ENCODE data around the gene JPT2. TPM values are rescaled to one million over a fixed set of nuclear protein-coding genes. Genes with fewer than 3 reads are reported as not detected.

Gene JPT2
- total and polyA plus RNA-seq, 2 experiments from 2014 or later = 43.8 to 139 TPM

- TF ChIP-seq, protein P1, sequence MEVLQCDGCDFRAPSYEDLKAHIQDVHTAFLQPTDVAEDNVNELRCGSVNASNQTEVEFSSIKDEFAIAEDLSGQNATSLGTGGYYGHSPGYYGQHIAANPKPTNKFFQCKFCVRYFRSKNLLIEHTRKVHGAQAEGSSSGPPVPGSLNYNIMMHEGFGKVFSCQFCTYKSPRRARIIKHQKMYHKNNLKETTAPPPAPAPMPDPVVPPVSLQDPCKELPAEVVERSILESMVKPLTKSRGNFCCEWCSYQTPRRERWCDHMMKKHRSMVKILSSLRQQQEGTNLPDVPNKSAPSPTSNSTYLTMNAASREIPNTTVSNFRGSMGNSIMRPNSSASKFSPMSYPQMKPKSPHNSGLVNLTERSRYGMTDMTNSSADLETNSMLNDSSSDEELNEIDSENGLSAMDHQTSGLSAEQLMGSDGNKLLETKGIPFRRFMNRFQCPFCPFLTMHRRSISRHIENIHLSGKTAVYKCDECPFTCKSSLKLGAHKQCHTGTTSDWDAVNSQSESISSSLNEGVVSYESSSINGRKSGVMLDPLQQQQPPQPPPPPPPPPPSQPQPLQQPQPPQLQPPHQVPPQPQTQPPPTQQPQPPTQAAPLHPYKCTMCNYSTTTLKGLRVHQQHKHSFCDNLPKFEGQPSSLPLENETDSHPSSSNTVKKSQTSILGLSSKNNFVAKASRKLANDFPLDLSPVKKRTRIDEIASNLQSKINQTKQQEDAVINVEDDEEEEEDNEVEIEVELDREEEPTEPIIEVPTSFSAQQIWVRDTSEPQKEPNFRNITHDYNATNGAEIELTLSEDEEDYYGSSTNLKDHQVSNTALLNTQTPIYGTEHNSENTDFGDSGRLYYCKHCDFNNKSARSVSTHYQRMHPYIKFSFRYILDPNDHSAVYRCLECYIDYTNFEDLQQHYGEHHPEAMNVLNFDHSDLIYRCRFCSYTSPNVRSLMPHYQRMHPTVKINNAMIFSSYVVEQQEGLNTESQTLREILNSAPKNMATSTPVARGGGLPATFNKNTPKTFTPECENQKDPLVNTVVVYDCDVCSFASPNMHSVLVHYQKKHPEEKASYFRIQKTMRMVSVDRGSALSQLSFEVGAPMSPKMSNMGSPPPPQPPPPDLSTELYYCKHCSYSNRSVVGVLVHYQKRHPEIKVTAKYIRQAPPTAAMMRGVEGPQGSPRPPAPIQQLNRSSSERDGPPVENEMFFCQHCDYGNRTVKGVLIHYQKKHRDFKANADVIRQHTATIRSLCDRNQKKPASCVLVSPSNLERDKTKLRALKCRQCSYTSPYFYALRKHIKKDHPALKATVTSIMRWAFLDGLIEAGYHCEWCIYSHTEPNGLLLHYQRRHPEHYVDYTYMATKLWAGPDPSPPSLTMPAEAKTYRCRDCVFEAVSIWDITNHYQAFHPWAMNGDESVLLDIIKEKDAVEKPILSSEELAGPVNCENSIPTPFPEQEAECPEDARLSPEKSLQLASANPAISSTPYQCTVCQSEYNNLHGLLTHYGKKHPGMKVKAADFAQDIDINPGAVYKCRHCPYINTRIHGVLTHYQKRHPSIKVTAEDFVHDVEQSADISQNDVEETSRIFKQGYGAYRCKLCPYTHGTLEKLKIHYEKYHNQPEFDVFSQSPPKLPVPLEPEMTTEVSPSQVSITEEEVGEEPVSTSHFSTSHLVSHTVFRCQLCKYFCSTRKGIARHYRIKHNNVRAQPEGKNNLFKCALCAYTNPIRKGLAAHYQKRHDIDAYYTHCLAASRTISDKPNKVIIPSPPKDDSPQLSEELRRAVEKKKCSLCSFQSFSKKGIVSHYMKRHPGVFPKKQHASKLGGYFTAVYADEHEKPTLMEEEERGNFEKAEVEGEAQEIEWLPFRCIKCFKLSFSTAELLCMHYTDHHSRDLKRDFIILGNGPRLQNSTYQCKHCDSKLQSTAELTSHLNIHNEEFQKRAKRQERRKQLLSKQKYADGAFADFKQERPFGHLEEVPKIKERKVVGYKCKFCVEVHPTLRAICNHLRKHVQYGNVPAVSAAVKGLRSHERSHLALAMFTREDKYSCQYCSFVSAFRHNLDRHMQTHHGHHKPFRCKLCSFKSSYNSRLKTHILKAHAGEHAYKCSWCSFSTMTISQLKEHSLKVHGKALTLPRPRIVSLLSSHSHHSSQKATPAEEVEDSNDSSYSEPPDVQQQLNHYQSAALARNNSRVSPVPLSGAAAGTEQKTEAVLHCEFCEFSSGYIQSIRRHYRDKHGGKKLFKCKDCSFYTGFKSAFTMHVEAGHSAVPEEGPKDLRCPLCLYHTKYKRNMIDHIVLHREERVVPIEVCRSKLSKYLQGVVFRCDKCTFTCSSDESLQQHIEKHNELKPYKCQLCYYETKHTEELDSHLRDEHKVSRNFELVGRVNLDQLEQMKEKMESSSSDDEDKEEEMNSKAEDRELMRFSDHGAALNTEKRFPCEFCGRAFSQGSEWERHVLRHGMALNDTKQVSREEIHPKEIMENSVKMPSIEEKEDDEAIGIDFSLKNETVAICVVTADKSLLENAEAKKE (CRISPR knock-in tag; IDR thresholded peaks at IDR 0.05) = no peak
- no peak for TF ChIP-seq POLR2AphosphoS5 (IDR thresholded peaks at IDR 0.05; ENCODE audit: low read depth)
- TF ChIP-seq ZNF114 (CRISPR knock-in tag; IDR thresholded peaks at IDR 0.05) = no peak
- TF ChIP-seq ETS1 (IDR thresholded peaks at IDR 0.05) = no peak
- no peak for TF ChIP-seq EZH2phosphoT487 (IDR thresholded peaks at IDR 0.05; ENCODE audit: unreplicated experiment)
- TF ChIP-seq NANOG (IDR thresholded peaks at IDR 0.05; ENCODE audit: borderline replicate concordance) = no peak
Observed at GRCh38 chr16:1657841-1658240, 20.2 kb upstream of the JPT2 start (continued).

GRCh38 chr16:1659031-1659430, 19.0 kb upstream of the JPT2 start:
- Histone ChIP-seq H3K4me1 (ENCODE audit: insufficient read depth) (no peaks in the 10 kb centered on the region), H3K27ac (ENCODE audit: low read depth) (no peak overlapping the region), H3F3A (replicated peaks; ENCODE audit: low read depth) (no peaks in the 10 kb centered on the region), H3K27me3 (ENCODE audit: insufficient read depth) (no peaks in the 10 kb centered on the region), H3K4me2 (no peak overlapping the region), H4K20me1 (replicated peaks; ENCODE audit: insufficient read depth) (peaks cover 4% of the 10 kb centered on the region), H2AFZ (no peak overlapping the region), H3K79me2 (replicated peaks; ENCODE audit: insufficient read depth) (no peaks in the 10 kb centered on the region), H3K36me3 (ENCODE audit: insufficient read depth) (peaks cover 16% of the 10 kb centered on the region), H3K4me3 (no peak overlapping the region), H3K9me2 (ENCODE audit: insufficient read depth) (no peaks in the 10 kb centered on the region)
- DNase-seq (ENCODE audit: low spot score) = no peak
- H3K4me1 Mint-ChIP-seq = no peaks in the 10 kb centered on the region
- no peak for ATAC-seq
- peaks cover 50% of the 10 kb centered on the region for H3K36me3 Mint-ChIP-seq (ENCODE audit: low read depth)
- H3K27me3 Mint-ChIP-seq (ENCODE audit: insufficient read depth, low read depth, poor library complexity) = peaks cover 16% of the 10 kb centered on the region
- TF ChIP-seq CREB1 (CRISPR knock-in tag; IDR thresholded peaks at IDR 0.05; ENCODE audit: low read depth) (no peak), REST (IDR thresholded peaks at IDR 0.05; ENCODE audit: unreplicated experiment) (no peak), ETS1 (IDR thresholded peaks at IDR 0.05) (no peak), JUNB (IDR thresholded peaks at IDR 0.05; ENCODE audit: unreplicated experiment) (no peak), EZH2 (IDR thresholded peaks at IDR 0.05; ENCODE audit: low read depth, unreplicated experiment) (no peak), ZNF331 (CRISPR knock-in tag; IDR thresholded peaks at IDR 0.05; ENCODE audit: low read depth) (no peak)
- no peaks in the 10 kb centered on the region; the same call in 2 of the 3 replicates for H3K9me3 Mint-ChIP-seq
- H3K4me3 Mint-ChIP-seq = no peak overlapping the region
- H3K27ac Mint-ChIP-seq = no peak overlapping the region
